HG03196 (cell line): Measurements from ENCODE around the gene TMEM106A.
"Not testable (repeated sequence)": the region's sequence is repeated elsewhere in the genome, so short reads cannot be mapped to it uniquely, and the experiment has no call there.

Experiments
- ATAC-seq: cut with Tn5 transposase; IDR thresholded peaks from one replicate; pipeline ENCODE4 v1.9.1; 2021; ENCODE audit not compliant: unreplicated experiment

The TMEM106A gene, protein sequence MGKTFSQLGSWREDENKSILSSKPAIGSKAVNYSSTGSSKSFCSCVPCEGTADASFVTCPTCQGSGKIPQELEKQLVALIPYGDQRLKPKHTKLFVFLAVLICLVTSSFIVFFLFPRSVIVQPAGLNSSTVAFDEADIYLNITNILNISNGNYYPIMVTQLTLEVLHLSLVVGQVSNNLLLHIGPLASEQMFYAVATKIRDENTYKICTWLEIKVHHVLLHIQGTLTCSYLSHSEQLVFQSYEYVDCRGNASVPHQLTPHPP

DNA sequence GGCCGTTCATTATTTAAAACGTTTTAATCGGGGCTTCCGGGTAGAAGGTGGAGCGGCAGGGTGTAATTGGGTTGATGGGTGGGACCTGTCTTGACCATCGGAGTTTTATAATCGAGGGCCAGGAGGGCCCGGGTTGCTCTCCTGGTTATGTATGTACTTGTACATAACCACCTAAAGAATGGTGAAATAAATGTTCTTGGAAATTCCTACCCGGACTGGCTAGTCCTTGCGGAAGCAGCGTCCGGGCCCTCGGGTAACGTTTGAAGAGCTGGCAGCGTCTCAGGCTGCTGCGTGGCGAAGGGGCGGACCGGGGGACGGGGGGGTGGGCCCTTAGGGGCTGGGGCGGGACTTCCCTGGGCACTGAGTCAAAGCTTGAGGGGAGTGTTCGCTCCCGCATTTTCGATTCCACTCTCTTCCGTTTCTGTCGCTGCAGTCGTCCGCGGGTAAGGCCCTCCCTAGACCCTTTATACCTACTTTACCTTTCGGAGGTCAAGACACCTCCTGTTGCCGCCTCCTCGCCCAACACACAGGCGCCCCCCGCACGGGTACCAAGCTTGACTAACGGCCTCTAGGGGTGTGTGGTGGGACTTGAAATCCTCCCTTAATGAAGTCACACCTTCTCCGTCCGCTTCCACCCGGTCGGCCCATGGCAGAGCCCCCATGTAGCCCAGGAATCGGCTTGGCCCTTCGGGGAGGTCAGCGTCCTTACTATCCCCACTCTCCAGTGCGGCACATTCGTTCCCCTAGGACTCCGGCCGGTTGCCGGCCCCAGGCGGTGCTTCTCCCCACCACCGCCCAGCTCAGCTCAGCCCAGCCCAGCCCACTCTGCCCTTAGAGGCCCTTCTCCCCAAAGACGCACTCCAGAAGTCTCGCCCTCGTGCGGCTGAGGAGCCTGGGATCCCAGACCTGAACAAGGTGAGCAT, at the start of gene TMEM106A:
TSS of gene TMEM106A (plus strand) at position 396 of the 923 bp plus-strand sequence. CDS start 1,167 bp downstream, outside the sequence.
- ATAC-seq = peak; percentile 60

DNA sequence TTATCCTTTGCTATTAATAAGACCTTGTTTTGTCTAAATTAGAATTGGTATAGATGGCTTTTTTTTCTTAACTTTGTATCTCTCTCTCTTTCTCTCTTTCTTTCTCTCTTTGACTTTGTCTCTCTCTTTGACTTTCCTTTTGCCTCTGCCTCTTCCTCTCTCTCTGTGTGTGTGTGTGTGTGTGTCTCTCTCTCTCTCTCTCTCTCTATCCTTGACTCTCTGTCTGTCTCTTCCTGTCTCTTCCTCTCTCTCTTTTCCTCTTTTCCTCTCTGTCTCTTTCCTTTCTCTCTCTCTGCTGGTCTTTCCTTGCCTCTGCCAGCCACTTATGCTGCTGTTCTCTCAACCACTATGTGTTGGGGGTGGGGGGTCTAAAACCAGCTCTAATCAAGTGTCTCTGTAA, 45.7 kb upstream of the TMEM106A start:
- not testable (repeated sequence) for ATAC-seq

DNA sequence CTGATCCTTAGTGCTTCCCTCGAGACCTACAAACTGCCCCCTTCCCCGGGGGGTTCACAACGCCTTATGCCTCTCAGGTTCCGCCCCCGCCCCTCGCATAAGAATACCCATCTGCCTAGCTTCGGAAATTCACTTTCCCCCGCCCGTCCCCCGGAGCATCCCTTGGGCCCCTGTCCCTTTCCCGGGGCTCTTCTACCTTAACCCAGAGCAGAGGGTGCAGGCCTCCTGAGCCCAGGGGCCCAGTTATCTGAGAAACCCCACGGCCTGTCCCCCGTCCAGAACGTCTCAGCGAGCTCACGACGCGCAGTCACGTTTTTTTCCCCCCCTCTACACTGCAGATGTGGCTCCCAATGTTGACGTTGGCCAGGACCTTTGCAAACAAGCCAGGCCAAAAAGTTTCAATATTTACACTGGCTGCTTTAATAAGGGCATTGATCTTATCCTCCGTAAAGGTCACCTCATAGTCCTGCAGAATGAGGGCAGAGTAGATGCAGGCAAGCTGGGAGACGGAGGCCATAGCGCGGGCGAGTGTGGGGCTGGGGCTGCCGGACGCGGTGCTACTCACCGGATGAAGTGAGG, 42.0 kb upstream of the TMEM106A start:
- peak; percentile 21 for ATAC-seq

DNA sequence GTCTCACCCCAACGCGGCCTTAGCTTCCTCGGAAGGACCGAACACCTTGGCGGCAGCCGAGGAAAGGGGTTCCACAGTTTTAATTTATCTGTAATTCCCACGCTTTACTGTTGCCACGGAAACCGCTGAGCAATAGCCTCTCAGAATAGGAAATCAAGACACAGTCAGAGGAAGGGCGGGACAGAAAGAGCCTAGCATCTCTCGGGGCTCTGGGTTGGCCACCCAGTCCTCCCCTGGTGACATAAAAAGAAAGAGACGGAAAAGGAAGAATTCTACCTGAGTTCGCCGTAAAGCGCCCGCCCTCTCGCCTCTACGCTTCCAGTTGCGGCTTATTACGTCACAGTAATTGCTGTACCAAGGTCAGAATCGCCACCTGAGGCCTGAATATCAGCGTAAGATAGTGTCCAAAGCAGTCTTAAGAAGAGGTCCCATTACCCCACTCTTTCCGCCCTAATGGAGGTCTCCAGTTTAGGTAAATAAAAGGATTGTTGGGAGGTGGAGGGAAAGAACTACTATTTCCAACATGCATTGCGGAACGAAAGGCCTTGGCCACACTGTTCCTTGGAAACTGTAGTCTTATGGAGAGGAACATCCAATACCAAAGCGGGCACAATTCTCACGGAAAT, 41.4 kb upstream of the TMEM106A start:
- ATAC-seq = peak; percentile 55

DNA sequence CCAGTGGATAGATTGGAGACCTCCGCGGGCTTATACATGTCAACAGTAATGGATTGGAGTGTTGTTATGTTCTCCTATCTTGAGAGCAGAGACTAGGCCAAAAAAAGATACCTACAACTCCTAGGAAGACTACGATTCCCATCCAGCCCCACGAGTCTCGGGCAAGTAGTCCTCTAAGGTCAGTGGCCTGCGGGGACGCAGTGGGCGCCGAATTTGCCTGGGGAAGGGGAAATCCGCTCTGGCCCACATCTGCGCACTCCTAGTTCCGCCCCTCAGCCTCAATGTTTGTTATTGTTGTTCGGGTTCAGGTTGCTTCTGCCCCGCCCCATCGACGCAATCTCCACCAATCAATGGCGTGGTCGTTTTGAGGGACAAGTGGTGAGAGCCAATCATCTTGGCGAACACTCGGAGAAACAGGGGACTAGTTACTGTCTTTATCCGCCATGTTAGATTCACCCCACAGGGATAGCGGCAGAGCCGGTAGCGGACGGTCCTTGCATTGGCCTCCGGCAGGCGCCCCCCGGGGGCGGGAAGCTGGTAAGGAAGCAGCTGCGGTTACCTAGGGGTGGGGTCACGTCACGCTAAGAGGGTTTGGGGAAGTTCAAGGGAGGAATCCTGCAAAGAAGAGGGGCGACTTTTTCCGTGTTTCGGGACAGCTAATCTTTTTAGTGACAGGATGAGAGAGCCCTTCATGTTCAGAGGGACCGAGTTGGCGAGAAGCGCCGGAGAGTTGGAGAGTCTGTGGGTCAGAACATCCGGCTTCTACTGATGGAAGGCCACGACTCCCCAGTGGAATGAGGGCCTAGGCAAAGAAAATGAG, 40.7 kb upstream of the TMEM106A start, which contains the start of gene NBR1:
TSS of gene NBR1 (plus strand) at position 449 of the 820 bp plus-strand sequence. CDS start 4,586 bp downstream, outside the sequence.
- ATAC-seq = peak; percentile 82

DNA sequence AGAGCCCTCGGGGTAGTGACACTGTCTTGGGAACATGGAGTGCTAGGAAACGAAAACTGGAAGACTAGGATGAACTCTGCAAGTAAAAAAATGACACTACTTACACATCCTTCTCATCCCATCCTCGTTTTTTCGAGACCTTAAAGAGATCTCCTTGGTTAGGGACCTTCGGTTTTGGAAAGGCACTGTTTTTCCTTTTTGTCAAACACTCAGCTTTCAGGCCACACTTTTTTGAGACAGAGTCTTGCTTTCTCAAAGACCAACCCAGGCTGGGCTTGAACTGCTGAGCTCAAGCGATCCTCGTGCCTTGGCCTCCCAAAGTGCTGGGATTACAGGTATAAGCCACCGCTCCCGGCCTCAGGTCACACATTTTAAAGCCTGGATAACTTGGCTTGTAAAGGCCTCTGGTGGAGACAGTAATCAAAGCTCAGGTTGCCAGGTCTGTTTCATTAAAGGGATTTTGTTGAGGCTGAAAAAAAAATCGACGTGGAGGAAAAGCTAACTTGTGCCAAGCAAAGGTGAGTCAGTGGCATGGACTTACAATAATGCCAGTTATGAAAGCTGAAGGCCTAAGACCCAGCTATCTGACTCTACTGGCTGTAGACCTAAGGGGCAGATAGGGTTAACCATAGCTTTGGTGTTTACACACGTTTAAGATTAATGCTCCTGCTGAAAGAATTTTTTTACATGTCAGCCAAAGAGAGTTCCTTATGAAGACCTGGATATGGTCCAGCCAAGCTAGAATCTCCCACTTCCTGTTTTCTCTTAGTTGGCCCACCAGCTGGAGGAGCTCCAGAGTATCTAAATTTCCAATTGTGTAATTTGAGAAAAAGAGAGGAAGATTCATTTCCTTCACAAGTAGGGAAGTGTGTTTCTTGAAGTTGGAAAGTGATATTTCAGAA, 39.8 kb upstream of the TMEM106A start:
- ATAC-seq = no peak

DNA sequence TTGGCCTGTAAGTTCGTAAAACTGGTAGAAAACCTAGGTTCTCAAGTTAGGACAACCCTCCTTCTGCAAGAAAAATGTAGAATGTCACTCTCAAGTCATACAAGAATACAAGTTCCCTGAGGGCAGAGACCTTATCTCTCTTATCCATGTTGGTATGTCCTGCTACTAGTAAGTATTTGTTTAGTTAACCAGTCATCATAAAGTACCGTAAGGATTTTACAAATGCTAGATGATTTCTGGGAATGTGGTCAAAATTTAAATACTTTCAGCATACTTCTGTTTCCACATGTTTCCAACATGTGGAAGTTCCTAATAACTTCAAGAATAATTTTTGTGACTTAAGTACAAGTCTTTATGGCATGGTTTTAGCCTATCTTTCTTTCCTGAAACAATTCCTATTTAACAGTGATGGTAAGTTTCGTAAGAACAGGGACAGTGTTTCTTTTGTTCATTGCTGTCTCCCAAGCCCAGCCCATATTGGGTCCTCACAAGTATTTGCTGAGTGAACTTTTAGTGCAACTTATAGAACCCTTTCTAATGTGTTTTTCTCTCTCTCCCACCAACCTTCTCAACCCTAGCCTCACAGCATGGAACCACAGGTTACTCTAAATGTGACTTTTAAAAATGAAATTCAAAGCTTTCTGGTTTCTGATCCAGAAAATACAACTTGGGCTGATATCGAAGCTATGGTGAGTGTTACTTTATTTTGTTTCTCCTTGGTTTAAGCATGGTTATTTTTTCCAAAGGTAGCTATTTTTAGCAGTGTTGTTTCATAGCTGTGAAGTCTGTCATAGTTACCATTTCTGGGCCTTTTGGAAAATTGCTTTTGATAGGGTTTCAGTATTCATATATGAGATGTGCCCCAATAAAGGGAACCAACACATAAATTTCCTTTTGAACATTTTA, 36.2 kb upstream of the TMEM106A start:
- ATAC-seq = no peak

DNA sequence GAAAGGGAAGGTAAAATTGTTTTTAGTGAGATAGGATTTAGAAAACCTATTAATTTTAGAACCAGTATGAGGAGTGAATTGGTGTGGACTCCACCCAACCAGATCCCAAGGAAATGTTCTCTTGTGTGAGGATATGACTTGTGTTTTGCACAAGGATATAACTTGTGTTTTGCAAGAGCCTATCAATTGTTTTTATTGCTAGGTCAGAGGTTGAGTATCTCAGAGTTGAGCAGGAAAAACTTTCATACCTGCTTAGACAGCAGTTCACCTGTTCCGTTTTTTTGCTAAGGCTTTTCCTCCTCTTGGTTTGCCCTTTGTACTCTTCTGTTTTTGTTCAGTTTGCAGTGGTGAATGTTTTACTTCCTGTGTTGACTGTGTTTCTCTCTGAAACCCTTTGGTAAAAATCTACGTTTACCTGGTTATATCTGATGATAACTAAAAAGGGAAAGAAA, 35.5 kb upstream of the TMEM106A start:
- no peak for ATAC-seq

DNA sequence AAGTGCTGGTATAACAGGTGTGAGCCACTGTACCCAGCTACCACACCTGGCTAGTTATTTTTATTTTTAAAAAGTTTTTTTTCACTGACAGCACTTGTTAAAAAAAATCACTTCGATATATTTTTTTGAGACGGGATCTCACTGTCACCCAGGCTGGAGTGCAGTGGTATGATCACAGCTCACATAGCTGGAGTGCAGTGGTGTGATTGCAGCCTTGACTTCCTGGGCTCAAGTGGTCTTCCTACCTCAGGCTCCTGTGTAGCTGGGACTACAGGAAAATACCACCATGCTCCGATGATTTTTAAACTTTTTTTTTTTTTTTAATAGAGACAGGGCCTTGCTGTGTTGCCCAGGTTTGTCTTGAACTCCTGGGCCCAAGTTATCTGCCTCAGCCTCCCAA, 27.8 kb upstream of the TMEM106A start:
- ATAC-seq = no peak

DNA sequence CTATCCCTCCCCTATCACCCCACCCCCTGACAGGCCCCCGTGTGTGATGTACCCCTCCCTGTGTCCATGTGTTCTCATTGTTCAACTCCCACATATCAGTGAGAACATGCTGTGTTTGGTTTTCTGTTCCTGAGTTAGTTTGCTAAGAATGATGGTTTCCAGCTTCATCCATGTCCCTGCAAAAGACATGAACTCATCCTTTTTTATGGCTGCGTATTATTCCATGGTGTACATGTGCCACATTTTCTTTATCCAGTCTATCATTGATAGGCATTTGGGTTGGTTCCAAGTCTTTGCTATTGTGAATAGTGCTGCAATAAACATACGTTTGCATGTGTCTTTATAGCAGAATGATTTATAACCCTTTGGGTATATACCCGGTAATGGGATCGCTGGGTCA, 25.0 kb upstream of the TMEM106A start:
- ATAC-seq = not testable (repeated sequence)

DNA sequence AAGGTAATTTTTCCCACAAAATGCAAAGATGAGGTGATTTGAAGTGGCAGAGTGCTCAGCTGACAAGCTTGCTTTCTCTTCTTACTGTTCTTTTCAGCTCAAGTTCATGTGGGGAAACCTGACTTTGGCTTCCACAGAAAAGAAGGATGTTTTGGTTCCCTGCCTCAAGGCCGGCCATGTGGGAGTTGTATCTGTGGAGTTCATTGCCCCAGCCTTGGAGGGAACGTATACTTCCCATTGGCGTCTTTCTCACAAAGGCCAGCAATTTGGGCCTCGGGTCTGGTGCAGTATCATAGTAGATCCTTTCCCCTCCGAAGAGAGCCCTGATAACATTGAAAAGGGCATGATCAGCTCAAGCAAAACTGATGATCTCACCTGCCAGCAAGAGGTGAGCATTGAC, 18.4 kb upstream of the TMEM106A start:
- no peak for ATAC-seq

DNA sequence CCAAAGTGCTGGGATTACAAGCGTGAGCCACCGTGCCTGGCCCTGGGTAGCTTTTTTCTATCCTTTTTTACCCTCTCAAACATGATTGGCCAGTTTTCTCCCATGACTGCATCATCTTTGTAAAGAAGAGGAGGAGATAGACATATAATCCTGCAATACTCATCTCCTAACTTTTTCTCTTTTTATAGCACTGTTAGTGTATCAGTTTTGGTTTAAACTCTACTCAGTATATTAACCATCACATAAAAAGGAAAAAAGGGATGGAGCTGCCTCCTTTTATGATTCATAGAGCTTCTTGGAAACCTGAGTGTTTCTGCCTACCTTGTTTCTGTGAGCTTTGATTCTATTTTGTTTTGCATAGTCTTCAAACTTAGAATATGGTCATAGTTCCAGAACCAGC, 12.0 kb upstream of the TMEM106A start:
- no peak for ATAC-seq

DNA sequence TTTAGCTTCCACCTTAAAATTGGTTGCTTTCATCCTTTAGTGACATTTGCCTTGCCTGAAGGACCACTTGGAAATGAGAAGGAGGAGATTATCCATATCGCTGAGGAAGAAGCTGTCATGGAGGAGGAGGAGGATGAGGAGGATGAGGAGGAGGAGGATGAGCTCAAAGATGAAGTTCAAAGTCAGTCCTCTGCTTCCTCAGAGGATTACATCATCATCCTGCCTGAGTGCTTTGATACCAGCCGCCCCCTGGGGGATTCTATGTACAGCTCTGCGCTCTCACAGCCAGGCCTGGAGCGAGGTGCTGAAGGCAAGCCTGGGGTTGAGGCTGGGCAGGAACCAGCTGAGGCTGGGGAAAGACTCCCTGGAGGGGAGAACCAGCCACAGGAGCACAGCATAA, 11.5 kb upstream of the TMEM106A start:
- ATAC-seq = no peak

DNA sequence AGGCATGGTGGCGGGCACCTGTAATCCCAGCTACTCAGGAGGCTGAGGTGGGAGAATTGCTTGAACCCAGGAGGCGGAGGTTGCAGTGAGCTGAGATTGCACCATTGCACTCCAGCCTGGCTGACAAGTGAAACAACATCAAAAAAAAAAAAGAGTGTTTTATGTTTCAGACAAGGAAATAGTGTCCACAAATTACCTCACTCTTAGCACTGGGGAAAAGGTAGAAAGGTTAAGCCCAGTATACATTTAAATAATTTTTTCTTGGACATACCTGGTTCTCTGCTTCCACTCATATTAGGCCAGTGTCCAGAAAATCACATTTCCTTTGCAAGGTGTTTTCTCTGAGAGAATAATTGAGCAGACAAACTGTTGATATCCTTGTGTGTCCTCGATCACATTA, 8.7 kb upstream of the TMEM106A start:
- ATAC-seq = not testable (repeated sequence)

DNA sequence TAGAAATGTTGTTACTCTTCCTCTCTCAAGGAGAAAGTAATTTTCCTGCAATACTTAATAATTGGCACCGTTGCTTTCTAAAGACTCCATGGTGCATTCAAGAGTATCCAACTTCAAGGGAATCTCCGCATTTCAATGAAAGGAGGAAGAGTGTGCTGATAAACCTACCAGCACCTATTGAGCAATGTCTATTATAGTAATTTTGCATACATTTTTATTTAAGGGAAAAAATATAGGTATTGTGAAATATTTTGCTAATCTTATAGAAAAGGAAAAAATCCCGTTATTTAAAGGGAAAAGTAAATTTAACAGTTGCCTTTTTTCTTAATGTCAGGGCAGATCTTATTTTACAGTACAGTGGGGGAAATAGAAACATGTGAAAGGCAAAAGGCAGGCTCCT, 1.1 kb upstream of the TMEM106A start:
- ATAC-seq = no peak

DNA sequence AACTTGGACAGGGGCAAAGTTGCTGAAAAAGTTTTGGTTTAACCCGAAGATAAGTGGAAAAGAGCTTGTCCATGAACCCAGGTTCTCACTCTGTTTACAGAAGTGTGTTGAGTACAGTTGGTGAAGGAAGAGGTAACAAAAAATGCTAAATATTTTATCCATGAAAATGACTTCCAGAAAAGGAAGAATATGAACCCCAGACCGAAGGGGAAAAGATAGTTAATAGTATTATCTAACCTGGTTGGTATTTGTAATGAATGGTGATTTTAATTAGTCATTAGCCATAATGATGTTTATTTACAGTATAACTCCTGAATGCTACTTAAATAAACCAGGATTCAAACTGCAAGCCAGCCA, 574 bp upstream of the TMEM106A start:
- ATAC-seq = no peak

DNA sequence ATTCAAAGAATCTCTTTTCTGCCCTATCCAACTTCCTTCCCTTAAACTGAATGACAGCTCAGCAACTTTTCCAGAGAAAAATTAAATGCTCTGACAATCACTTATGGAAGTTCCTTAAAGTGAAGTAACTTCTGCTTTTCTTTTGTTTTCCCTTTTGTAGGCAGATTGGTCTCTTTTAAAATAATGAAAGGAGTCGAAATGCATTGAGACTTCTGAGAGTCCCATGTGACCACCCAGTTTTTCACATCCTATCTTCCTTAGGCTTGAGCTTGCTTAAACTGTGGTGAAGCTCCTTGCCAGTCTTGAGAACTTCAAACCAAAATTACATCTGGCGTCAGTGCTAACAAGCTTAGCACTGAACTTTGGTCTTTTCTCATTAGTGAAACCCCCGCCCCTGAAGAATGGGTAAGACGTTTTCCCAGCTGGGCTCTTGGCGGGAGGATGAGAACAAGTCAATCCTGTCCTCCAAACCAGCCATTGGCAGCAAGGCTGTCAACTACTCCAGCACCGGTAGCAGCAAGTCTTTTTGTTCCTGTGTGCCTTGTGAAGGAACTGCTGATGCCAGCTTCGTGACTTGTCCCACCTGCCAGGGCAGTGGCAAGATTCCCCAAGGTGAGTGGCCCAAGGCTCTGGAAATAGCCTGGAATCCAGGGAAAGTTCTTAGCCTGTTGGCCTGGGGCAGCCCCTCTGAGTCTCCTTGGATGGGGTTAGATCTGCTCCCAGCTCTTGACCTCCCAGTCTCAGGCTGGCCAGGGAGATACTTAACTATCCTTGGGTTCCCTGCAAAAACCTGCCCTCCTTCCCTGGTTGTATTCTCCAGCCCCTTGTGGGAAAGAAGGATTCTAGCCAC, 1.2 kb downstream of the TMEM106A start:
- no peak for ATAC-seq
